HG03442 (cell line): ENCODE measurements around the gene ABCC4.
"Not testable (repeated sequence)": the region's sequence is repeated elsewhere in the genome, so short reads cannot be mapped to it uniquely, and the experiment has no call there.

Experiments used
- ATAC-seq: cut with Tn5 transposase; IDR thresholded peaks from one replicate; pipeline ENCODE4 v1.9.1; 2021; ENCODE audit warnings: mild to moderate bottlenecking, moderate library complexity; ENCODE audit not compliant: unreplicated experiment

ABCC4 gene

DNA sequence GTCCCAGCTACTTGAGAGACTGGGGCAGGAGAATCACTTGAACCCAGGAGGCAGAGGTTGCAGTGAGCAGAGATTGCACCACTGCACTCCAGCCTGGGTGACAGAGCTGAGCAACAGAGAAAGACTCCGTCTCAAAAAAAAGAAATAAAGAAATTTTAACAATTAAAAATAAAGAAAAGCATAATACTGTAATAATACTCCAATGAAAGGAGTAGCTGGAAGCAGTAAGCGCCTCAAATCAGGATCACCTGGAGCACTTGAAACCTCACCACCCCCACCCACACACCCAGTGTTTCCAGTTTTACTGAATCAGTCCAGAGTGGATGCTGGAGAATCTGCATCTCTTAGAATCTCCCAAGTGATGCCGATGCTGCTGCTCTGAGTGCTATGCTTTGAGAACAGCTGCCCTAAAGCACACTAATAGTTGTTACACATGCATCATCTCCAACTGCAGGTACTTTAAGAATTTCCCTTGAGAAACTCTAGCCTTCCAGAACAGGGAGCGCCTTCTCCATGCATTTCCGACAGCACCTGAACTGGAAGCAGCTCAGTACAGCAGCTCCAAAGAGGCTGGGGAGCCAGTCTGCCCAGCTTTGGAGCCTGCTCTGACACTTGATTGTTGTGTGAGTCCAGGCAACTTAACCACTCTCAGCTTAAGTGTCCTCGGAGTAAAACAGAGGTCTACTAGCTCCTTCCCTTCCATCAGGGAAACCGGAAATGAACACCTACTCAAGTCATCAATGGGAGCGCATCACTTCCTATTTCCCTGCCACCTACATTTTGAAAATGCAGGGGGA lies 2.9 kb downstream of the ABCC4 start:
- no peak for ATAC-seq

DNA sequence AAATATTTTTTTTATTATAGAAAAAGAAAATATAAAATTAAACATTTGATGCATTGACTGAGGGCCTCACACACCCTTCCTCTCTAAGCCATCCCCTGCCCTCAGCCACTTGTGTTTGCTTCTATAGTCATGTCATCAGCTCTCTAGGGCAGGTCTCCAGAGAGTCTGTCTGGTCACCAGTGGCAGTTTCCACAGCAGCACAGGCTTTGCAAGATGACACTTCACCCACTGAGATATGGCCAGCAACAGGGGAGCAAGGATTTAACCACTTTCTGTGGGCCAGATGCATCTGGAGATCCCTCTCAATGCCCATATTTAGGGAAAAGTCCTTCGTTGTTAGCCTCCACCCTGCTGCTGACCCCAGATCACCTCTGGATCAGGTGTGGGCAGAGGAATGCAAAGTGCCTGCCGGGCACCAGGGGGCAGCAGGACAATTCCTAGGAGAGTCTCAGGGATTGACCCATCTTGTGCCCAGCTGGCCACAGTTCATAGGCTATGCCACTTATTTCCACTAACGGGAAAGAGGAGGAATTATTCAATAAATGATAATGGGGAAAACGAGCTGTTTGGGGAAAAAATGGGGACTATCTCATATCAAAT lies 4.8 kb downstream of the ABCC4 start:
- ATAC-seq, result no peak

DNA sequence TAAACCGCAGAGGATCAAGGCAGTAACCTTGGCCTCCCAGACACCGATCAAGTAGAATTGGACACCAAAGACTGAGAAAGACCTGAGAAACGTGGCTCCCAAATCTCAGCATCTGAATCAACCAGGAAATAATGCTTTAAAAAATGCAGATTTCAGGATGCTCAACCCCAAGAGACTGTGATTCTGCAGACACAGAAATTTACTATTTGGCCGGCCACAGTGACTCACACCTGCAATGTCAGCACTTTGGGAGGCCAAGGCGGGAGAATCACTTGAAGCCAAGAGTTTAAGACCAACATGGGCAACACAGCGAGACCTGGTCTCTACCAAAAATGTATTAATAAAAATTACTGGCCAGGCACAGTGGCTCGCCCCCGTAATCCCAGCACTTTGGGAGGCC lies 6.2 kb downstream of the ABCC4 start:
- ATAC-seq, result no peak

DNA sequence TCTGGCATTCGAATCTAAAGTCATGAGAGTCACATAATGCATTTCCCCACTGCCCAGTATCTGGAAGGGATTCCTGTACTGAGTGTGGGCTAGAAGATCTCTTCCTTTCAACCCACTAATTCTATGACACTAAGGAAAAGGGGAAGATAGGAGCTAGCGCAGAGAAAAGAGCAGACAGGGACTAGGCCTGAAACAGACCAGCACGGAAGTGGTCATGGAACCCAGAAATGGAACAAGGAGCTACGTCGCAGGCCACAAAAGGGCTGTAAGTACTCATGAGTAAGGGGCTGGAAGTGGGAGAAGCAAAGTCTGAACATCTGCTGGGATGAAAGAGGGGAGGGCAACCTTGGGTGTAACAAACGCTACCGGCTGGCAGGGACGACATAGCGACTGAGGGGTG lies 8.6 kb downstream of the ABCC4 start:
- no peak for ATAC-seq

DNA sequence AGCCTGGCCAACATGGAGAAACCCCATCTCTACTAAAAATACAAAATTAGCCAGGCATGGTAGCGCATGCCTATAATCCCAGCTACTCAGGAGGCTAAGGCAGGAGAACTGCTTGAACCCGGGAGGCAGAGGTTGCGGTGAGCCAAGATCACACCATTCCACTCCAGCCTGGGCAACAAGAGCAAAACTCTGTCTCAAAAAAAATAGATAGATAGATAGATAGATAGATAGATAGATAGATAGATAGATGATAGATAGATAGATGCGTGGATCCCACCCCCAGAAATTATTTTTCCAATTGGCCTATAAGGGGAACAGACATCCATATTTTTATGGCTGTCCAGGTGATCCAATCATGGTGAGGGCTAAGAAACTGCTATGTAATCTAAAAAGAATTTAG lies 11.3 kb downstream of the ABCC4 start:
- ATAC-seq, result not testable (repeated sequence)

DNA sequence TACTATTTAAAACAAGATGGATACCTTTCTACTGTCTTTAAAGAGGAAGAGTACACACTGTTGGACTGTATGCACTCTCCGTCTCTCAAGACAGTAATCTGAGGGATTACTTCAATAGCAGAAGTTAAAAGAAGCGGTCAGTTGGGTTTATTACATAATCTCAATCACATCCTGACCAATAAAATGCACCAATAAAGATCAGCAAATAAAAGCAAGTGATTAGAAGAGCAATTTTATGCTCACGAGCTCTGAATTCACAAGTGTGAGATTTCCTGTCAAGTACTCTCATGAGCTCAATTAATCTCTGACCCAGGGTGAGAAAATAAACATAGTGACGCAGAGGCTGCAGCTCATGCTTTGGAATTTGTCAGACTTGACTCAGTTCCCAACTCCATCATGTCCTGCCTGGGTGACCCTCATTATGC lies 12.2 kb downstream of the ABCC4 start:
- ATAC-seq, result no peak

DNA sequence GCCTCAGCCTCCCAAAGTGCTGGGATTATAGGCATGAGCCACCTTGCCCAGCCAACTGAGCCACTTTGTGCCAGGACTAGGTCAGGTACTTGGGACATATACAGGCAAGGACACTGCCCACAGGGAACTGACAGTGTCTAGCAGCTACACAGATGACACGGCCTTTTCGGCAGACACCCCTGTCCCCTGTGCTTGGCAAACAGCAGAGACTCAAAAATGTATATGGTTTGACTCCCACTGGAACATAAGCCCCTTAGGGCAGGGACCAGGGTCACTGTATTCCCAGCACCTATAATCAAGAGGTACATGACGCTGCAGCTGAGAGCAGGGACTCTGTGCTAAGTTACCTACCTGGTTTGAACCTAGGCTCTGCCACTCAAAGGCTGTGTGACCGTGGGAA lies 16.8 kb downstream of the ABCC4 start:
- ATAC-seq, result no peak

DNA sequence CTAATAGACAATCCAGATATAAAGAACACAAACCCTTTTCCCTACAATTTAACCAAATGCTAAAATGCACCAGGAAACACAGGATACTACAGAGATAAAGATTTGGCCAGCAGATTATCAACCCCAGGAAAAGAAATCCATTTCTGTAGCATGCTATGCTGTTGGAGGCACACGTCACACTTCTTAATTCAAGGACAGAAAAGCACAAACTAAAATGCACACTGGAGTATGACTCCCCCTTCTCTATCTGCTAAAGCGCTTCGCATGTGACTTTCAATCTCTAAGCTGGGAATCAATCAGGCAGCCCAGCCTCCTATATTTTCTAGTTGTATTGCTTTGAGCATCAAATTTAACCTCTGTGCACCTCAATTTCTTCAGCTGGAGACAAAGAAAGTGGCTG lies 22.2 kb downstream of the ABCC4 start:
- ATAC-seq, result no peak

DNA sequence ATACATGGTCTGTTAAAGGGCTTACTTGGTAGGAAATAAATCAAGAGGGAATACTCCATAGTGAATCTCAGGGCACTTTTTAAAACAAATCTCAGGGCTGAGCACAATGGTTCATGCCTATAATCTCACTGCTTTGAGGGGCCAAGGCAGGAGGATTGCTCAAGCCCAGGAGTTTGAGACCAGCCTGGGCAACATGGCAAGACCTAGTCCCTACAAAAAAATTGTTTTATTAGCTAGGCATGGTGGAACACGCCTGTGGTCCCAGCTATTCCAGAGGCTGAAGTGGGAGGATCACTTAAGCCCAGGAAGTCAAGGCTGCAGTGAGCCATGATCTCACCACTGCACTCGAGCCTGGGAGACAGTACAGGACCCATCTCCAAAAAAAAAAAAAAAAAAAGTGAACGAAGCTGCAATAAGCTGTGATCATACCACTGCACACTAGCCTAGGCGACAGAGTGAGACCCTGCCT lies 25.2 kb downstream of the ABCC4 start:
- no peak for ATAC-seq

DNA sequence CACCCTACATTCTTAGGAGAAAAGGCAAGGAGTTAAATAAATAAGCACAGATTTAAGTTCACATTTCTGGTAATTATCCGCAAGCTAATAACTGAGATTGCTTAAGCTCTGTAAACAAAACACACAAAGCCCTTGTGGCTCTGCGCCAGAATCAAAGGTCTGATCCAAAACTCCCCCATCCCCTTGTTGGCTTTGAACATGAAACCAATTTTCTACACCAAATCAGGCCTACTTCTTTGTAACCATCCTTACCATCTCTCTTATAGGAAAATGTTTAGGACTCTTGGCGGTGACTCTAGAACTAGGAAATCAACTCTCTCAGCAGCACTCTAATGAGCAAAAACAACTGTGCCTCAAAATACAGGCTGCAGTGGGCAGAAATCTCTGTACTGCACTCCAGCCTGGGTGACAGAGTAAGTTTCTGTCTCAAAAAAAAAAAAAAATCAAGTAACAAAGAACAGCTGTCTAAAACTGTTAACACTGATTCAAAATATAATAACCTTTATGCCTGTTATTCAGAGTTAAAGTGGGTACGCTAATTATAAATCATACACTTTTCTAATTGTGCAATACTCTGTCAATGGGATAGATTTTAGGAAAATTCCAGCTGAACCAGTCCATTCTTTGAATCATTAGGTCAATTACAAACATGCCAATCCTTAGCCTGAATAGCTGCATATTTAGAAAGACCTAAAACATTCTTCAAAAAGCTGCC lies 25.8 kb downstream of the ABCC4 start:
- no peak for ATAC-seq

DNA sequence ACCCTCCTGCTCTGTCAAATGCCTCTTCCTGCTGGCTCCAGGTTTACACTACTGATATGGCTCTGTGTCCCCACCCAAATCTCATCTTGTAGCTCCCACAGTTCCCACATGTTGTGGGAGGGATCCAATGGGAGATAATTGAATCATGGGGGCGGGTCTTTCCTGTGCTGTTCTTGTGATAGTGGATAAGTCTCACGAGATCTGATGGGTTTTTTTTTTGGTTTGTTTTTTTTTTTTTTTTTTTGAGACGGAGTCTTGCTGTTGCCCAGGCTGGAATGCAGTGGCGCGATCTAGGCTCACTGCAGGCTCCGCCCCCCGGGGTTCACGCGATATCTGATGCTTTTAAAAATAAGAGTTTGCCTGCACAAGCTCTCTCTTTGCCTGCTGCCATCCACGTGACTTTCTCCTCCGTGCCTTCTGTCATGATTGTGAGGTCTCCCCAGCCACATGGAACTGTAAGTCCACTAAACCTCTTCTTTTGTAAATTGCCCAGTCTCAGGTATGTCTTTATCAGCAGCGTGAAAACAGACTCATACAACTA lies 27.6 kb downstream of the ABCC4 start:
- not testable (repeated sequence) for ATAC-seq

DNA sequence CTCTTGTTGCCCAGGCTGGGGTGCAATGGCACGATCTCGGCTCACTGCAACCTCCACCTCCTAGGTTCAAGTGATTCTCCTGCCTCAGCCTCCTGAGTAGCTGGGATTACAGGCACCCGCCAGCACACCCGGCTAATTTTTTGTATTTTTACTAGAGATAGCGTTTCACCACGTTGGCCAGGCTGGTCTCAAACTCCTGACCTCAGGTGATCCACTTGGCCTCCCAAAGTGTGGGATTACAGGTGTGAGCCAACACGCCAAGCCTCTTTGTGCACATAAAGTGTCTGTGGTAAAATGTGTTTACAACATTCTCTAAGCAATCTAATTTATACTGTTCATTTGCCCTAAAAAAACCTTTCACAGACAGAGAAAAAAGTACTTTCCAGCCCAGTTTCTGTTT lies 29.2 kb downstream of the ABCC4 start:
- ATAC-seq, result not testable (repeated sequence)

DNA sequence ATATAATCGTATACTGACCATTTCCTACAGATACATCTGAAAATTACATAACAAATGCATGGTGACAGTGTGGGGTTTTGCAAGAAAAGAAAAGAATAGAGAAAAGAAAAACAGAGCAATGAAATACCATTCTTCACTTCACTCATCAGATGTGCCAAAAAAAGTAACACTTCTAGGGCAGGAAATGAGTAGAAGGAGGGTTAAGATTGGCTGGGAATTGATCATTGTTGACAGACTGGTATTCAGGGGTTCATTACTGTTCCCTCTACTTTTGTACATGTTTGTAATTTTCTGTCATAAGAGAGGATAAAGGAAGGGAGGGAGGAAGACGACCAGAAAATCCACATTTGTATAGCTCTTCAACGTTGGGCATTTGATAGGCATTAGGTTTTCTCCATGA lies 31.5 kb downstream of the ABCC4 start:
- no peak for ATAC-seq

DNA sequence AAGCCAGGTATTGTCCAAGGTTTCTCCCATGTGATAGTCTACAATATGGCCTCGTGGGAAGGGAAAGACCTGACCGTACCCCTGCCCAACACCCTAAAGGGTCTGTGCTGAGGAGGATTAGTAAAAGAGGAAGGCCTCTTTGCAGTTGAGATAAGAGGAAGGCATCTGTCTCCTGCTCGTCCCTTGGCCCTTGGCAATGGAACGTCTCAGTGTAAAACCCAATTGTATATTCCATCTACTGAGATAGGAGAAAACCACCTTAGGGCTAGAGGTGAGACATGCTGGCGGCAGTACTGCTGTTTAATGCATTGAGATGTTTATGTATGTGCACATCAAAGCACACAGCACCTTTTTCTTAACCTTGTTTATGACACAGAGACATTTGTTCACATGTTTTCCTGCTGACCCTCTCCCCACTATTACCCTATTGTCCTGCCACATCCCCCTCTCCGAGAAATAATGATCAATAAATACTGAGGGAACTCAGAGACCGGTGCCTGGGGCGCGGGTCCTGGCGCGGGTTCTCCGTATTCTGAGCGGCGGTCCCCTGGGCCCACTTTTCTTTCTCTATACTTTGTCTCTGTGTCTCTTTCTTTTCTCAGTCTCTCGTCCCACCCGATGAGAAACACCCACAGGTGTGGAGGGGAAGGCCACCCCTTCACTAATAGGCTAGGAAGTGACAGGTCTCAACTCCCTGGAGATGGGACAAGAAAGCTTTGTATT lies 32.7 kb downstream of the ABCC4 start:
- not testable (repeated sequence) for ATAC-seq

DNA sequence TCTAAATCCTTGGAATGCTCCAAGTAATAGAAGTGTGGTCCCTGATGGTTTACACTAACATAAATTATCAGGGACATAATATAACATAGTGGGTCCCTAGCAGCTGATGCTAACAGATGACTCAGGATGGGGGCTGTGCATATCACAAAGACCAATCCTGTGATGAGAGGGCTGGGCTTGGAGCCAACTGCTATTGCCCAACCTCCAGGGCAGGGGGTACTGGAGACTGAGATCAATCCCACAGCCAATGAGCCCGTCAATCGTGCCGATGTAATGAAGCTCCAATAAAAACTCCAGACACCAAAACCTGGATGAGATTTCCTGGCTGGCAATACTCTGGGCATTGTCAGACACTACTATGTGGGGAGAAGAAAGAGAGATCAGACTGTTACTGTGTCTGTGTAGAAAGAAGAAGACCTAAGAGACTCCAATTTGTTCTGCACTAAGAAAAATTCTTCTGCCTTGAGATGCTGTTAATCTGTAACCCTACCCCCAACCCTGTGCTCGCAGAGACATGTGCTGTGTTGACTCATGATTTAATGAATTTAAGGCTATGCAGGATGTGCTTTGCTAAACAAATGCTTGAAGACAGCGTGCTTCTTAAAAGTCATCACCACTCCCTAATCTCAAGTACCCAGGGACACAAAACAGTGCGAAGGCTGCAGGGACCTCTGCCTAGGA lies 33.4 kb downstream of the ABCC4 start:
- no peak for ATAC-seq

DNA sequence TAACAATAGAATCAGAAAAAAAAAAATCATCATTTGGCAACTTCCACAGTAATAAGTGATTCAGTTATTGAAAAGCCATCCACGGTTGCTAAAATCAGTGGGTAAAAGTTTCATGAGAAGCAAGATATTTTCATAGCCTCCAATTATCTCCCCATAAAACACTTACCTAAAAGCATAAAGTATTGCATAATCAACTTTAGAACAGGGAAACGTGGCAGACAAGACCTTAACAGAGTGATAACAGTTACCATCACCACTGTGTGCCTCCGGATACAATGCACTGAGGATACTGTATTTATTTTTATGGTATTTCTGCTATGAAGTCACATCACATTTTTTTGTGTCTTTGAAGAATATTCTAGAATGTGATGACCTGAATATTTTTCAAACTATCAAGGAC lies 37.0 kb downstream of the ABCC4 start:
- no peak for ATAC-seq

DNA sequence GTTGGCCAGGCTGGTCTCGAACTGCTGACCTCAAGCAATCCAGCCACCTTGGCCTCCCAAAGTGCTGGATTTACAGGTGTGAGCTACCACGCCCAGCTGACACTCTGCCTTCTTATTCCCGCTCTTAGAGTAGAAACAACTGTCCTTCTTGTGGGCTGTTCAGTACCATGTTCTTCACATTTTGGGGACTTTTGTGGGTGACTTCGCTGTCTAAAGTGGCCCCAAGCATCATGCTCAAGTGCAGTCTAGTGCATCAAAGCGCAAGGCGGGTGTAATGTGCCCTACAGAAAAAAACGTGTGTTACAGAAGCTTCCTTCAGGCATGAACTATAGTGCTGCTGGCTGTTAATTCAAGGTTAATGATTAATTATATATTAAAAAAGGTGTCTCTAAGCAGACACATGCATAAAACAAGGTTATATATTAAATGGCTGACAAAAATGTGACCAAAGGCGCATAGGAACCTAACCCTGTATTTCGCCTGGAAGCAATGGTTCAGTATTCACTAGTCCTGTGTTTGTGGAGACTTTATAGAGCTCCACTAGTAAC lies 38.3 kb downstream of the ABCC4 start:
- ATAC-seq, result no peak

DNA sequence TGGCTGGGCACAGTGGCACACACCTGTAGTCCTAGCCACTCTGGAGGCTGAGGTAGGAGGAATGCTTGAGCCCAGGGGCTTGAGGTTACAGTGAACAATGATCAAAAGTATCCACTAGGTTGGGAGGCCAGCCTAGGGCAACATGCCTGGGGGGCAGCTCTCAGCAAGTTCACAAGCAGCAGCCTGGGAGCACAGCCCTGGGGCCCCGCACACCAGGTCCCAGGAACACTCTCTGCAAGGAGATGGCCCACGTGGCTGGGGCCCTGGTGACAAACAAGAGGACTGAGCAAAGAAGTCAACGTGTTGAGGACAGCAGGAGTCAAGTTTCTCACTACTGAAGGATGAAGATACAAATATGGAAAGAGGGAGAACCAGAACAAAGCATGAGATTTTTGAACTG lies 39.3 kb downstream of the ABCC4 start:
- ATAC-seq, result no peak

DNA sequence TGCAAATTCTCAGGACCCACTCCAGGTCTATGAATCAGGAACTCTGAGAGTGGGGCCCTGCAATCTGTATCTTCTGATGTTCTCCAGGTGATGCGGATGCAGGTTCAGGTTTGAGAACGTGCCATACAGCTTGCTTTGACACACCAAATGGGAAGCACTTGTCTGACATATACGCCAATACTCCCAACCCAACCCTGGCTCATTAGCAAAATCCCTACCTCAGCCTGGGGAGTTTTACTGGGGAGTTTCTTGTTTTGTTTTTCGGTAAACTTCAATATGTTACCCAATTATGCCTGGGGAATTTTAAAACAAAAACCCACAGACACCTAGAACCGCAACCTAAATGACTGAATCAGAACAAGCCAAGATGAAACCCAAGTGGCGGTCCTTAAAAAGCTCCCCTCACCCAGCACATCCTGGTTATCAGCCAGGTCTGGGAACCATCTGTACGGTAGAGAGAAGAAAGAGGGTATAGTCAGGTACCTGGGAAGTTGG lies 41.2 kb downstream of the ABCC4 start:
- ATAC-seq, result peak; percentile 65

DNA sequence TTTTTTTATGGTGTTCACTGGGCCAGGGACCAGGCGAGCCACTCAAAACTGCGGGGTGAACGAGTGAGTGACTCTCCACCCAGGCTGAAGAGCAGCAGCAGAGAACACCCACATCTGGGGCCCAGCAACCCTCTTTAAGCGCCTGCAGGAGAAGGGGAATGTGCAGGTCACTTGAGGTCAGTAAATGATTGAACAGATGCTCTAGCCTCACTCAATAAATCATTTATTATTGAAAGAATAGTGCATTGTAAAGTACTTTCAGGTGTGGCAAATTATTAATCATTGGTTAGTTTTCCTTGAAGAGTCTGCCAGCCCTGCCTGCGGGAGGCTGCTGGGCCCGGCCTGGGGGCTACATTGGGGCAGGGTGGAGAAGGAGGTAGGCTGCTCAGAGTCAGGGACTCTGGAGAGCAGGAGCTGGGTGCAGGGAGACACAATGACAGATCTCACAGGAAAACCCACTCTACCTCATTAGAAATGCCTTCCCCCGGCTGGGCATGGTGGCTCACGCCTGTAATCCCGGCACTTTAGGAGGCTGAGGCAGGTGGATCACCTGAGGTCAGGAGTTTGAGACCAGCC lies 42.5 kb downstream of the ABCC4 start:
- ATAC-seq, result no peak
